ENCODE data around the gene NUTF2. TPM values are rescaled to one million over a fixed set of nuclear protein-coding genes. Genes with fewer than 3 reads are reported as not detected.

NUTF2 gene
- total and polyA plus RNA-seq, 2 experiments from 2014 or later: 100 to 197 TPM

- peaks cover 11% of the 10 kb centered on the region for H3K4me1 ChIP-seq (ENCODE audit: insufficient read depth)
- H2AFZ ChIP-seq: no peak overlapping the region
- peaks cover 20% of the 10 kb centered on the region for H4K20me1 ChIP-seq (ENCODE audit: insufficient read depth, poor library complexity, severe bottlenecking)
- H3K4me3 ChIP-seq: no peak overlapping the region
- no peak for DNase-seq (ENCODE audit: low spot score)
- no peaks in the 10 kb centered on the region for H3K36me3 ChIP-seq (replicated peaks; ENCODE audit: insufficient read depth, low read depth)
- peaks cover 85% of the 10 kb centered on the region for H3K79me2 ChIP-seq
- no peak overlapping the region for H3K4me2 ChIP-seq
- H3K27ac ChIP-seq: no peak overlapping the region
- WGBS (ENCODE audit: low lambda C conversion rate, missing lambda C conversion rate): 94% methylated on average over 2 of the region's 2 CpGs
- no peaks in the 10 kb centered on the region for H3K27me3 ChIP-seq
- TF ChIP-seq CTCF (IDR thresholded peaks at IDR 0.05; ENCODE audit: poor library complexity) (no peak), EZH2phosphoT487 (IDR thresholded peaks at IDR 0.05; ENCODE audit: low read depth, severe bottlenecking, unreplicated experiment) (no peak), EZH2 (IDR thresholded peaks at IDR 0.05; ENCODE audit: borderline replicate concordance) (no peak)
- no peaks in the 10 kb centered on the region for H3K9me2 ChIP-seq (replicated peaks; ENCODE audit: insufficient read depth)
- no peaks in the 10 kb centered on the region for H3K9me3 ChIP-seq (ENCODE audit: low read depth)
Measured at GRCh38 chr16:67801883-67802282, 44.9 kb upstream of the NUTF2 start.

- H3K79me2 ChIP-seq: peaks cover 66% of the 10 kb centered on the region
- H4K20me1 ChIP-seq (ENCODE audit: insufficient read depth, poor library complexity, severe bottlenecking): peaks cover 13% of the 10 kb centered on the region
- H3K9me3 ChIP-seq (ENCODE audit: low read depth): no peaks in the 10 kb centered on the region
- H3K4me2 ChIP-seq: no peak overlapping the region
- no peak for DNase-seq (ENCODE audit: low spot score)
- H3K27ac ChIP-seq: peak overlapping the region; percentile 65
- TF ChIP-seq CTCF (IDR thresholded peaks at IDR 0.05; ENCODE audit: poor library complexity) (no peak), EZH2phosphoT487 (IDR thresholded peaks at IDR 0.05; ENCODE audit: low read depth, severe bottlenecking, unreplicated experiment) (no peak), EZH2 (IDR thresholded peaks at IDR 0.05; ENCODE audit: borderline replicate concordance) (no peak)
- no peaks in the 10 kb centered on the region for H3K9me2 ChIP-seq (replicated peaks; ENCODE audit: insufficient read depth)
- H2AFZ ChIP-seq: no peak overlapping the region
- H3K36me3 ChIP-seq (replicated peaks; ENCODE audit: insufficient read depth, low read depth): no peaks in the 10 kb centered on the region
- H3K4me1 ChIP-seq (ENCODE audit: insufficient read depth): peaks cover 16% of the 10 kb centered on the region
- H3K27me3 ChIP-seq: no peaks in the 10 kb centered on the region
- H3K4me3 ChIP-seq: no peak overlapping the region
- WGBS (ENCODE audit: low lambda C conversion rate, missing lambda C conversion rate): 99% methylated on average over 3 of the region's 3 CpGs
Measured at GRCh38 chr16:67803894-67804293, 42.8 kb upstream of the NUTF2 start.

- Histone ChIP-seq H3K79me2 (peaks cover 62% of the 10 kb centered on the region), H2AFZ (no peak overlapping the region), H3K4me3 (peak overlapping the region; percentile 52), H3K4me1 (ENCODE audit: insufficient read depth) (peaks cover 16% of the 10 kb centered on the region), H4K20me1 (ENCODE audit: insufficient read depth, poor library complexity, severe bottlenecking) (peaks cover 13% of the 10 kb centered on the region), H3K36me3 (replicated peaks; ENCODE audit: insufficient read depth, low read depth) (no peaks in the 10 kb centered on the region), H3K9me3 (ENCODE audit: low read depth) (no peaks in the 10 kb centered on the region), H3K27ac (peak overlapping the region; percentile 65), H3K4me2 (peak overlapping the region; percentile 89), H3K27me3 (no peaks in the 10 kb centered on the region), H3K9me2 (replicated peaks; ENCODE audit: insufficient read depth) (no peaks in the 10 kb centered on the region)
- 71% methylated on average over 4 of the region's 4 CpGs for WGBS (ENCODE audit: low lambda C conversion rate, missing lambda C conversion rate)
- no peak for TF ChIP-seq EZH2phosphoT487 (IDR thresholded peaks at IDR 0.05; ENCODE audit: low read depth, severe bottlenecking, unreplicated experiment)
- TF ChIP-seq CTCF (IDR thresholded peaks at IDR 0.05; ENCODE audit: poor library complexity): no peak
- no peak for TF ChIP-seq EZH2 (IDR thresholded peaks at IDR 0.05; ENCODE audit: borderline replicate concordance)
- DNase-seq (ENCODE audit: low spot score): peak; percentile 68
Measured at GRCh38 chr16:67804853-67805542, 41.7 kb upstream of the NUTF2 start.

Data from hepatocyte (in vitro differentiated cells).